Mucosa of gallbladder (tissue), 1 donor: ENCODE results near the gene NEDD8. TPM values are rescaled to one million over a fixed set of nuclear protein-coding genes. Genes with fewer than 3 reads are reported as not detected.

ENCODE experiments used
- DNase-seq: peaks from one replicate; pipeline ENCODE4 v3.0.0-alpha.2; 2020; ENCODE audit warnings: low spot score
- total RNA-seq: library from RNA; stranded (reverse); gene quantifications from one replicate; pipeline ENCODE4 v1.2.1, GENCODE V29; 2021
- donor health status: DM: no; HTN: no; CAD: no.

Gene NEDD8
- total RNA-seq, 1 donor from 2014 or later, result 121 TPM

DNA sequence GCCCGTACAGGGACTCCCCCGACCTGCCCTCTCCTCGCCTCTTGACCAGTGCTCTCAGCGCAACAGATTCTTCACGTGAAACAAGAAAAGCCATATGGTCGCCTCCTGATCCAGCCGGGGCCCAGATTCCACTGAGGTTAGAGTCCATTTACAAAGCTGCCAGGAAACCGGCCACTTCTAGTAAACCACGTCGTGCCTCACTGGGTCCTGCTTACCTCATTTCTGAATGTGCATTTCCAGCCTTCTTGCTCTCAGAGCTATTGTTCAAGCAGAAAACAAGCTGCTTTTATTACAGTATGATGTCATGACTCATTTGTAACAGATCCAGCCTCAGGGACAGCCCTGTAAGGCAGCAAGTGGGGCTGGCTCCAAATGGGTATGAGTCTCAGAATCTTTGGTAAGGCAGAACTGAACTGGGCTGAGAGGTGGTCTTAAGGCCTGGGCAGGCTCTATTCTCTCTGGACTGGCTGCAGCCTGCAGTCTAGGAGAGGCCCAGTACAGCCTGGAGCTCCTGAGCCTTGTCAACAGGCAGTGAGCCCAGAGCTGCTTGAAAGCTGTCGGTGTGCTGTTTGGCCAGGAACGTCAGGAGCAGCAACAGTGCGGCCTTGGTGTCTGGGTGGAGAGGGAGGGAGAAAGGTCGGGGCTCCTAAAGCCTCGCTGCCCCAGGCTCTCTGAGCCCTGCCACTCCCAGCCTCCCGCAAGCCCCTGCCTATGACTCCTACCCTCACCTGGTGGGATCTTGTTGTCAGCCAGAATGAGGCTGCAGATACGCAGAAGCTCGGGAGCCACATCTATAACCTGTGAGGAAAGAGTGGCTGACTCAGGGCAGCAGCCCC, 52.0 kb downstream of the NEDD8 start:
- no peak for DNase-seq

- no peak for DNase-seq
These were observed 52.7 kb downstream of the NEDD8 start for GRCh38 chr14:24179294-24179960.

GRCh38 chr14:24178399-24179178, 53.6 kb downstream of the NEDD8 start:
- DNase-seq, result no peak

GRCh38 chr14:24177891-24178290, 54.3 kb downstream of the NEDD8 start:
- no peak for DNase-seq

DNA sequence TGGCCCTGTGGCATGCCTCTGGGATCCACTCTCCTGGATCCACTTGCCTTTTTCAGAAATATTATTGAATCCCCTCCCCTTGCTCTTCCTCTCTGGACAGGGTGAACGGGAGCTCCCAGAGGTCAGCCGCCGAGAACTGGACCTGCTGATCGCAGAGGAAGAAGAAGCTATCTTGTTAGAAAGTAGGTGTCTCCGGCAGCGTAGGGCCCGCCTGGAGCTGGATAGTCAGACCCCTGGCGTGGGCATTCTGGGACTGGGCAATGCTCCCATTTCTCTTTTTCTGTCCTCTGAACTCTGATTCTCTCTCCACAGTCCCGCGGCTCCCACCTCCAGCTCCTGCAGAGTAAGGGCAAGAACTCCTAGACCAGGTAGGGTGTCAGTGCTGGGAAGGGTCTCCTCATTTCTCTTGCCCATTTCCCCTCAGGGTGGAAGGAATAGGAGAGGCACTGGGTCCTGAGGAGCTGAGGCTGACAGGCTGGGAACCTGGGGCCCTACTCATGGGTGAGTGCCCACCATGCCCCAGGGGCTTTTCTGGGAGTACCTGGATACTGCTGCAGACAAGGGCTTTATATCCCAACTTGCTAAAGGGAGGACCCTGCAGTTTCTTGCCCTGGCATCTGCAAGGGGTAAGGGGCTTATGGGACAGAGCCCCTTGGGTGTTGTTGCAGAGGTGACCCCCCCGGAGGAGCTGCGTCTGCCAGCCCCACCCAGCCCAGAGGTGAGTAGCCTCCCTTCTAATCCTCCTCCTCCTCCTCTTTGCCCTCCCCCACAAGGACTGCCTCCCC, 54.9 kb downstream of the NEDD8 start:
- DNase-seq, result no peak

GRCh38 chr14:24176599-24176998, 55.6 kb downstream of the NEDD8 start:
- no peak for DNase-seq

- DNase-seq, result no peak
These were observed 59.3 kb downstream of the NEDD8 start for GRCh38 chr14:24172871-24173281.

DNA sequence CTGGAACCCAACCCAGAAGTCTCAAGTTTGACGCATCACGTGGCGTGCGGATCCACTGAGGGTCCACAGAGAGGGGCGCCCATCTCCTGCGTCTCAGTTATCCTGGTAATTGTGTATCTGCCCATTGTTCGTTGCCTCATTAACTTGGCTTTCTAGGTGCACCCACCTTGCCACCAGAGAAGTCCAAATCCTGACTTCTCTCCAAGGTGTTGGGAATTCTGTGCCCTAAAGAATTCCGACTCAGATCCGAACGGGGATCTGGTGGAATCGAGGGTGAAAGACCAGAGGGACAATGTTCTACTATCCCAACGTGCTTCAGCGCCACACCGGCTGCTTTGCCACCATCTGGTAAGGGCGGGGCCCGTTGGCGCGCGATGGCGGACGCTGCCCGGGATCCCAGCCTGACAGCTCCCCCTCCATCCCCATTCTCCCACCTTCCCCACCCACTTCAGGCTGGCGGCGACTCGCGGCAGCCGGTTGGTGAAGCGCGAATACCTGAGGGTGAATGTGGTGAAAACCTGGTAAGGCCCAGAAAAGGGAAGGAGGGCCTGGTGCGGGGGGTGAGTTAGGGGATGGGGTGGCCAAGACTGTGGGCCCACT, 59.8 kb downstream of the NEDD8 start:
- DNase-seq, result no peak

DNA sequence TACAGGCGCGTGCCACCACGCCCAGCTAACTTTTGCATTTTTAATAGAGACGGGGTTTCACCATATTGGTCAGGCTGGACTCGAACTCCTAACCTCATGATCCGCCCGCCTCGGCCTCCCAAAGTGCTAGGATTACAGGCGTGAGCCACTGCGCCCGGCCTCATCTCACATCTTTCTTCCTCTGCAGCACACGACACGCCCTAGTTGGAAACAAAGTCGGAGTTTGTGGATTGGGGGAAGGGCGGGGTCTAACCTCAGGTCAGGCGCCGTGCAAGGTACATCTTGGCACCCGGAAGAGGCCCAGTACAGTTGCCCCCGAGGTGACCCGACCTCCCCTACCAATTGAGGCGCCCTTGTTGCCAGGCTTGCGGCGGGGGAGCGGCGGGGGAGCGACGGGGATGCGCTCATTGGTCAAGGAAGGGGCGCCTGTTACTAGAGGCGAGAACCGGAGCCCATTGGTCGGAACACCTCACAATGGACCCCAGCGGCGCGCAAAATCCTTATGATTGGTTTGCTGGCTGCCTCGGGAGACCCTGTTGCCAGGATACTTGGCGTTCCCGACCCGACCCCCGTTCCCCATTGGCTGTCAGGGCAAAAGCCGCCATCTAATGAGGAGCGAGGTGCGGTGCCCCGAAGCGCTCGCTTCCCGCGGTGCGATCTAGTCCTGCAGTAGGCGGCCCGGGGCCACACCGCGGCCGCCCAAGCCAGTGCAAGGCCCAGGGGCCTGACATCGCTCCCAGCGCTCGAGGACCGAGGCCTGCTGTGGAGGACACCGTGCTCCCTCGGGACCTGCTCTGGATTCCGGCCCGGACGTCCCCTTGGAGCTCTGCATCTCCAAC, 60.5 kb downstream of the NEDD8 start, which contains the start of gene REC8:
TSS of gene REC8 (plus strand) at position 659 of the 839 bp plus-strand sequence. CDS start 473 bp downstream, outside the sequence.
- DNase-seq, result peak; percentile 96

DNA sequence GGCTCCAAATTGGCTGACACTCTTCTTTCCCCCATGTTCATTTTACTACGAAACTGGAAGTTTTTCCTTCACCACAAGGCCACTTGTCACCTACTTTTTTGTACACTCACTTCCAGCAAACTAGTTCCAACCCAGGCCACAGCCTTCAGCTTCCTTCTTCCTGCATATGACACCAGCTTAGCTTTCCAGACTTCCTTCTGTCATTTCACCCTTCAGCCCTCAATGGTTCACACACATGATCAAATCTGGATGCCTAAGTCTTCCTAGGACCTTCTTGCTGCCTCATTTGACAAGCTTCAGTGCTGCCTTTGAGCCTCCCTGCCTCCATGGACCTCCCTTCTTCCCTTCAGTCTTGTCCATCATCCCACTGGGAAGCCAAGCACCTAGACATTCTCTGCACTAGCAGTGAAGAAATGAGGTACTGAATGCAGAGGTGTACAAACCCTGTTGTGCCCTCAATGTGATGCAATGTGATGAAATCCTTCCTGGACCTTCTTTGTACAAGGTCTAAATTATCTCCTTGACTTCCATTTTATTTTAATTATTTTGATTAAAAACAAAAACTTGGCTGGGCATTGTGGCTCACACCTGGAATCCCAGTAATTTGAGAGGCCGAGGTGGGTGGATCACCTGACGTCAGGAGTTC, 64.6 kb downstream of the NEDD8 start:
- DNase-seq, result no peak

Other genes with a start within 250 kb of the NEDD8 start
- gene DHRS4L2, start 243.4 kb downstream of the NEDD8 start, total RNA-seq, result 12.0 TPM
- gene CARMIL3, start 180.4 kb downstream of the NEDD8 start, total RNA-seq, result 1.6 TPM
- 2.2 TPM for gene CPNE6, start 160.8 kb downstream of the NEDD8 start, total RNA-seq
- gene PCK2, start 138.1 kb downstream of the NEDD8 start, total RNA-seq, result 28.9 TPM
- 91.8 TPM for gene DCAF11, start 117.6 kb downstream of the NEDD8 start, total RNA-seq
- gene NRL, start 117.4 kb downstream of the NEDD8 start, total RNA-seq, result 2.8 TPM
- gene FITM1, start 101.7 kb downstream of the NEDD8 start, total RNA-seq, result 0.81 TPM
- 161 TPM for gene PSME1, start 96.2 kb downstream of the NEDD8 start, total RNA-seq
- 24.0 TPM for gene EMC9, start 90.8 kb downstream of the NEDD8 start, total RNA-seq
- gene PSME2, start 85.8 kb downstream of the NEDD8 start, total RNA-seq, result 106 TPM
- 60.7 TPM for gene RNF31, start 84.9 kb downstream of the NEDD8 start, total RNA-seq
- 148 TPM for gene IRF9, start 71.1 kb downstream of the NEDD8 start, total RNA-seq
- 208 TPM for gene REC8, start 60.3 kb downstream of the NEDD8 start, total RNA-seq
- gene IPO4, start 43.6 kb downstream of the NEDD8 start, total RNA-seq, result 23.0 TPM
- 94.1 TPM for gene TM9SF1, start 36.9 kb downstream of the NEDD8 start, total RNA-seq
- gene TSSK4, start 26.7 kb downstream of the NEDD8 start, total RNA-seq, result 0.40 TPM
- gene CHMP4A, start 18.9 kb downstream of the NEDD8 start, total RNA-seq, result 53.0 TPM
- 20.3 TPM for gene MDP1, start 16.3 kb downstream of the NEDD8 start, total RNA-seq
- gene GMPR2, start 562 bp upstream of the NEDD8 start, total RNA-seq, result 91.6 TPM
- 61.8 TPM for gene TINF2, start 10.3 kb upstream of the NEDD8 start, total RNA-seq
- 3.0 TPM for gene TGM1, start 30.8 kb upstream of the NEDD8 start, total RNA-seq
- gene RABGGTA, start 39.2 kb upstream of the NEDD8 start, total RNA-seq, result 36.0 TPM
- gene DHRS1, start 67.4 kb upstream of the NEDD8 start, total RNA-seq, result 39.2 TPM
- 24.7 TPM for gene NOP9, start 67.5 kb upstream of the NEDD8 start, total RNA-seq
- gene CIDEB, start 75.6 kb upstream of the NEDD8 start, total RNA-seq, result 25.6 TPM
- 6.1 TPM for gene LTB4R2, start 77.8 kb upstream of the NEDD8 start, total RNA-seq
- gene LTB4R, start 79.1 kb upstream of the NEDD8 start, total RNA-seq, result 6.5 TPM
- 29.0 TPM for gene ADCY4, start 102.7 kb upstream of the NEDD8 start, total RNA-seq
- 56.5 TPM for gene RIPK3, start 107.6 kb upstream of the NEDD8 start, total RNA-seq
- gene NFATC4, start 135.8 kb upstream of the NEDD8 start, total RNA-seq, result 148 TPM
- 30.6 TPM for gene NYNRIN, start 166.6 kb upstream of the NEDD8 start, total RNA-seq
- gene CBLN3, start 197.3 kb upstream of the NEDD8 start, total RNA-seq, result 14.0 TPM
- gene KHNYN, start 197.6 kb upstream of the NEDD8 start, total RNA-seq, result 93.4 TPM
- 64.8 TPM for gene SDR39U1, start 210.4 kb upstream of the NEDD8 start, total RNA-seq